Esophagus mucosa (tissue), 1 donor: ENCODE results near the gene KCNK4. TPM values are rescaled to one million over a fixed set of nuclear protein-coding genes. Genes with fewer than 3 reads are reported as not detected.
"Not testable (repeated sequence)": the region's sequence is repeated elsewhere in the genome, so short reads cannot be mapped to it uniquely, and the experiment has no call there.

Source experiments
- ATAC-seq: fragments of 200-7000 bp; cut with Tn5 transposase; one replicate; pipeline ENCODE4 v1.9.1; 2020
- total RNA-seq: library from RNA; stranded (reverse); gene quantifications from one replicate; pipeline ENCODE4 v1.2.4, GENCODE V29; 2023
- donor health status: DM: yes; HTN: yes; CAD: no.

Gene KCNK4
- total RNA-seq, 1 donor from 2014 or later, result not detected

- no peak for ATAC-seq
Observed at GRCh38 chr11:64292460-64293254, 1.6 kb downstream of the KCNK4 start.

DNA sequence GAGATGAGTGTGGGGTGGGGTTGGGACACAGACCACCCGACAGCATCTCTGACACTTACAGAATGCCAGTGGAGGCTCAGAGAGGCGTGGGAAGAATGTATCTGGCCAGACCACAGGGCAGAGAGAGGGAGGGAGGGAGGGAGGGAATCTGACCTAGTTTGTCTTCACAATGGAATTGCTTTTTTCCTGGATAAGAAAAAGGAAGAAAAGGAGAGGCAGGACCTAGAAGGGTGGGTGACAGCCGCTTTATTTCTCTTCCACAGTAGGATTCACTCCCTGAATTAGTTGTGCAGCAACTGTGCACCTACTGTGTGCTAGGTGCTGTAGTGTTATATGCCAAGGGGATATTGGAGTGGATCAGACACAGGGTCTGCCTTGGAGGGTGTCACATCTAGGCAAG is 3.7 kb downstream of the KCNK4 start:
- ATAC-seq, result no peak

- ATAC-seq, result no peak
Observed at GRCh38 chr11:64295760-64296159, 4.7 kb downstream of the KCNK4 start.

GRCh38 chr11:64296236-64296635 is 5.1 kb downstream of the KCNK4 start:
- no peak for ATAC-seq

GRCh38 chr11:64296830-64297698 is 6.0 kb downstream of the KCNK4 start:
- ATAC-seq, result no peak

DNA sequence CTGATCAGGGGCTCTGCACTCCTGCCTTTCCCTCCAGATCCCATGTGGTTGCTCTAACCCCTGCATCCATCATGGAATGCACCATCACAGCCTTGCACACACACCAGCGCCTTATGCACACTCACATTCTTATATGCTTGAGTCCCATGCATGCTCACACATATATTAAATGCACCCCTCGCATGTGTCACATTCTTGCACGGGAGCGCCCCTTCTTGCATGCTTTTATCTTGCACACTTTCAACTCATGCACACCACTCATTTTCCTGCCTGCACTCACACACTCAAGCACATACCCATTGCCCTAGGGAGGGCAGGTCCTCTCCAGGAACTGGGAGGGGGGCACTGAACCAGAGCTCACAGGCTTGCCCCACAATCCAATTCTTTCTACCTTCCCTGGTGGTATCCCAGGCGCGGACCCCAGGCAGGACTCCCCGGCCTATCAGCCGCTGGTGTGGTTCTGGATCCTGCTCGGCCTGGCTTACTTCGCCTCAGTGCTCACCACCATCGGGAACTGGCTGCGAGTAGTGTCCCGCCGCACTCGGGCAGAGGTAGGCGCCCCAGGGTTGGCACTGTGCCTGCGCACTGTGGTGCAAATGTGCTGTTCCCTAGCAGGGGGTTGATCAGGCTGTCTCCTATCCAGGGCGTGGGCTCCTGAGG is 6.7 kb downstream of the KCNK4 start:
- ATAC-seq, result no peak

GRCh38 chr11:64298966-64299846 is 8.1 kb downstream of the KCNK4 start:
- ATAC-seq, result no peak

GRCh38 chr11:64299847-64300648 is 8.9 kb downstream of the KCNK4 start, which contains the start of gene CATSPERZ:
CATSPERZ (plus strand) TSS chr11:64300358; CDS start chr11:64300411, 53 bp downstream.
- ATAC-seq, result no peak

DNA sequence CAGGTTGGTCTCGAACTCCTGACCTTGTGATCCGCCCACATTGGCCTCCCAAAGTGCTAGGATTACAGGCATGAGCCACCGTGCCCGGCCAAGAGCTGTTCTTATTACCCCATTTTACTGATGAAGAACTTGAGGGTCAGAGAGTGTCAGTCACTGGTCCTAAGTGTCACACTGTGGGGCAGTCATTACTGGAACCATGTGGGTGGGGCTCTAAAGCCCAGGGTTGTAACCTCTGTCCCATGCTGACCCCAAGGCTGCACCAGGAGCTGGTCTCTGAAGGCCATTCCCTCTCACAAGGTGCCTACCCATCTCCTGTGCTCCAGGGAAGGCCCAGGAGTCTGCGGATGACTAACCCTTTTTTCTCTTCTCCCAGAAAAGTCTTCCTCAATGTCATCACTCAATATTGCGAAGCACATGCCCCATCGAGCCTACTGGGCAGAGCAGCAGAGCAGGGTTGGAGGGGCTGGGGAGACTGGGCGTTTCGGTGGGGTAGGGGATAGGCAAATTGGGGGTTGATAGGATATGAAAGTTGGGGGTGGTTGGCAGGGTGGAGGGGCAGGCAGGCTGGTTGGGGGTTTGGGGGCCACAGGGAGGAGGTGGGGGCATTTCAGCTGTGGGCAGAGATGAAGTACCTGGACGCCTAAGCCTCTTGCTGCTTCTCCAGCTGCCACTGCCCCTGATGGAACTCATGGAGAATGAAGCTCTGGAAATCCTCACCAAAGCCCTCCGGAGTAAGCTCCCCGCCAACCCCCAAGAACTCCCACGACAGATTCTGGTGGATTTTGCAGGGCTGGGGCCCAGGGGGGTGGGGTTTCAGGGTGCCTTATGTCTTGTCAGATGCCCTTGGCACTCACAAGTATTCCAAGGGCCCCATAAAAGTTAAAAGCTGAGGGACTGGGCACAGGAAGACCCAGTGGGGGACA is 12.3 kb downstream of the KCNK4 start:
- ATAC-seq, result no peak

DNA sequence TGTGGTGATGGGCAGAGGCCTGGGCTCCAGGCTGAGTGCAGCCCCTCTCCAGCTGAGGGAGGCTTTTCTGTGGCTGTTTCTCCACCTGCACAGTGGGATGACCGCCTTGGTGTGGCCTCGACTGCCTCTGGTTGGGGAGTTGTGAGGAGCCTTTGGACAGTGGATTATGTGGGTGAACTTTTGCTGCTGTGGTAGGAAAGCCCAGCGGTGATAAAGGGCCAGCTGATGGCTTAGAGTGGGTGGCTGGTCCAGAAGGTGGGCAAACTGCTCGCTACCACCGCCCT is 12.9 kb downstream of the KCNK4 start:
- no peak for ATAC-seq

- ATAC-seq, result peak; percentile 50
Observed at GRCh38 chr11:64304316-64305072, 13.4 kb downstream of the KCNK4 start.

DNA sequence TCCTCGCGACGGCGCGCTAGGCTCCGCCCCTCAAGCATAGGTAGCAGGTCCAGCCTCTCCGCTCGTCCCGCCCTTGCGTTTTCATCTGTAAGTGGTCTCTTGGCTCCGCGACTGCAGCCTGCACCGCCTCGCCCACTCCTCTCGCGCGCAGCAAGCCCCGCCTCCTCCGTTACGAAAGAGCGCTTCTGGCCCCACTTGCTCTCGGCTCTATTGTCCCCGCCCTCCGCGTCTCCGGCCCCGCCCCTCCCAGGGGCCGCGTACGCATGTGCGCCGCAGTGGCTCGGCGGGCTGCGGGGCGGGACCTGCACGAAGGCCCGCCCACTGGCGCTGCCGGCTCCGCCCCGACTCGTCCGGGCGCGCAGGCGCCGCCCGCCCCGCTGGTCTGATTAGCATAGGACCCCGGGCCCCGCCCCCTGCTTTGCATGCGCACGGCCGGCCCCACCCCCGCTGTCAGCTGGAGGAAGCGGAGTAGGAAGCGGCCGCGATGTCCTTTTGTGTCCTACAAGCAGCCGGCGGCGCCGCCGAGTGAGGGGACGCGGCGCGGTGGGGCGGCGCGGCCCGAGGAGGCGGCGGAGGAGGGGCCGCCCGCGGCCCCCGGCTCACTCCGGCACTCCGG is 14.1 kb downstream of the KCNK4 start, which contains the start of gene ESRRA:
Gene ESRRA (plus strand): TSS at position 450 of the 616 bp plus-strand sequence. CDS start 1,656 bp downstream, outside the sequence.
- ATAC-seq, result peak; percentile 88

- ATAC-seq, result peak; percentile 19
Observed at GRCh38 chr11:64305691-64306562, 14.8 kb downstream of the KCNK4 start.

GRCh38 chr11:64306563-64306875 is 15.4 kb downstream of the KCNK4 start:
- no peak for ATAC-seq

DNA sequence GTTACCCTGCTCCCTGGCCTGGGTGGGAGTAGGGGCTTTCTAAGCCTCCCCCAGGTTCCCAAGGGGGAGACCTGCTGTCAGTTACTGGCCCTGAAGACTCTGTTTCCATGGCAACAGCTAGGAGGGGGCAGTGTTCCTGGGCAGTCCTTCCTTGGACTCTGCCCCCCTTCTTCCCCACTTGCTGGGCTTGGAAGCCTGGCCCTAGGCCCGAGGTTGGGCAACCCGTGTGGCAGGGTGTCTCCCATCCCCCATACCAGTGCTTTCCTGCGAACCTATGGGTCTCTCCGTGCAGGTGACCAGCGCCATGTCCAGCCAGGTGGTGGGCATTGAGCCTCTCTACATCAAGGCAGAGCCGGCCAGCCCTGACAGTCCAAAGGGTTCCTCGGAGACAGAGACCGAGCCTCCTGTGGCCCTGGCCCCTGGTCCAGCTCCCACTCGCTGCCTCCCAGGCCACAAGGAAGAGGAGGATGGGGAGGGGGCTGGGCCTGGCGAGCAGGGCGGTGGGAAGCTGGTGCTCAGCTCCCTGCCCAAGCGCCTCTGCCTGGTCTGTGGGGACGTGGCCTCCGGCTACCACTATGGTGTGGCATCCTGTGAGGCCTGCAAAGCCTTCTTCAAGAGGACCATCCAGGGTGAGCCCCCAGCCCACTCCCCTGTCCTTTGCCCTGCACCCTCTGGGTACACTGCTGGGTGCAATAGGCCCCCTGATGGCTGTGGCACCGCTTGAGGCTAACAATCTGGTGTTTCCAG is 15.9 kb downstream of the KCNK4 start:
- ATAC-seq, result no peak

- ATAC-seq, result not testable (repeated sequence)
Observed at GRCh38 chr11:64307795-64308194, 16.7 kb downstream of the KCNK4 start.

DNA sequence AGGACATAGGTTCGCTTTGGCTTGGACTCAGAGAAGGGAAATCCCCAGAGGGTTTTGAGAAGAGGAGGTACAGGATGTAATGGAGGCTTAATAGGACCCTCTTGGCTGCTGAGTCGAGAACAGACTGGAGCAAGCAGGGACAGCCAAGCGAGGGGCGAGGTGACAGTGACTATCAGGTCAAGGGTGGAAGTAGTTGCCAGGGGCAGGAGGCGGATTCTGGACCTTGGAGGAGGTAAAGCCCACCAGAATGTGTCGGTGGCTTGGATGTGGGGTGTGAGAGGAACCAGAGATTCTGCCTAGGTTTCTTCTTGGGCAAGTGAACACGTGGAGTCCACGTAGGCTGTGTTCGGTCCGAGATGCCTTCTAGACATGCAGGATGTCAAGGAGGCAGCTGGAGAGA is 21.8 kb downstream of the KCNK4 start:
- ATAC-seq, result no peak
